ENCODE results near the gene MUCL3. TPM values are rescaled to one million over a fixed set of nuclear protein-coding genes. Genes with fewer than 3 reads are reported as not detected.
"Not testable (repeated sequence)": the region's sequence is repeated elsewhere in the genome, so short reads cannot be mapped to it uniquely, and the experiment has no call there.

Gene MUCL3
- total and polyA plus RNA-seq, 5 experiments from 2014 or later, result not detected

- POLR2A ChIA-PET, result interaction anchor here (0.5 to 2.0 kb wide), 13 partner anchors 7 to 742 kb away, joined by 3 to 11 read pairs (median 4); partner anchors contain the start of genes GTF2H4, SFTA2, TRIM26 and TRIM39
- Mint-ChIP-seq H3K4me3 (peak overlapping the region; percentile 80 to 92 (median 86)), H3K4me1 (peaks cover 10 to 28% (median 21%) of the 10 kb centered on the region in 4 donors), H3K27me3 (peaks cover 0 to 26% (median 14%) of the 10 kb centered on the region in 5 donors), H3K27ac (peak overlapping the region; percentile 64 to 97 (median 90)), H3K36me3 (peaks cover 0 to 2% (median 0%) of the 10 kb centered on the region in 3 donors), H3K9me3 (peaks cover 0 to 17% (median 0%) of the 10 kb centered on the region in 9 donors)
- ATAC-seq, result no peak
- DNase-seq, result no peak
These were observed 14.0 kb downstream of the MUCL3 start for GRCh38 chr6:30954631-30955366.

DNA sequence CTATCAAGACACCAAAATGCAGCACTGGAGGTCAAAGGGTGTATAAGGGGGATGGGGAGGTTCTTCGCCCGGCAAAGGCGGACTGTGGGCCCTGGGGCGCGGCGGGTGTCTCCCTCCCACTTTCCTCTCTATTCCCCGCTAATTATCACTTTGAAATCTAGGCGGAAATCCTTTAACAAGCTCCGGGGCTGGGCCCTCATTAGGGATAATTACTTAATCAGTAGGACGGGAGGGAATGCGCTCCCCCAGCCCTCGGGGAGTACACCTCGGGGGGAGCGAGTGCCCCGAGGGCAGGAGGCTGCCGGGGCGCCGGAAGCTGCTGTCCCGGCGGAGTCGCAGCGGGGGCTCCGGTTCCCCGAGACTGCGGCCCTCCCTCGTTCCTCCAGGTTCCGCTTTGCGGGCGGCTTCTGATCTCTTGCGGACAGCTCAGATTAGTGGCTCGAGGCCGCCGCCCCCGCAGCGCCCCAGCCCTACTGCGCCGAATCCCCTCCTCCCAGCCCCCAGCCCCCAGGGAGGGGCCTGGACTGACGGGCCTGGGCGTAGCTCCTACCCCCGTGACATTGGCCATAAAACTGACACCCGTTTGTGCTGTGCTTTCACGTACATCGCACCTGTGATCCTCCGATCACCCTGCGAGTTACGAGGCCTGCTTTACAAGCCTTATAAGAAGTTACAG, 14.7 kb downstream of the MUCL3 start:
- peaks cover 0 to 24% (median 7%) of the 10 kb centered on the region in 5 donors for H3K27me3 Mint-ChIP-seq

GRCh38 chr6:30957716-30958115, 16.9 kb downstream of the MUCL3 start:
- Mint-ChIP-seq H3K36me3 (no peaks in the 10 kb centered on the region), H3K9me3 (no peaks in the 10 kb centered on the region), H3K4me1 (peaks cover 6 to 30% (median 21%) of the 10 kb centered on the region in 4 donors), H3K27ac (peak overlapping the region in 3 of 10 donors; percentile 35 to 80 (median 41)), H3K27me3 (peaks cover 0 to 18% (median 5%) of the 10 kb centered on the region in 5 donors), H3K4me3 (peak overlapping the region in 2 of 10 donors; percentile 16 to 26)
- POLR2A ChIA-PET, result no interaction called here
- no peak for ATAC-seq
- DNase-seq, result no peak

More for the DNA sequence above, 14.7 kb downstream of the MUCL3 start:
- POLR2A ChIA-PET, result interaction anchor here (0.6 to 2.0 kb wide), 14 partner anchors 8 to 743 kb away, joined by 3 to 11 read pairs (median 4); partner anchors contain the start of genes GTF2H4, SFTA2, TRIM26 and TRIM39
- no peaks in the 10 kb centered on the region for H3K36me3 Mint-ChIP-seq
- ATAC-seq (peak; percentile 90 to 93), DNase-seq (peak; percentile 56 to 88 (median 71))
- H3K9me3 Mint-ChIP-seq, result peaks cover 0 to 10% (median 0%) of the 10 kb centered on the region in 9 donors
- peak overlapping the region; percentile 80 to 97 (median 92) for H3K27ac Mint-ChIP-seq
- H3K4me3 Mint-ChIP-seq, result peak overlapping the region; percentile 80 to 92 (median 86)
- peaks cover 10 to 28% (median 21%) of the 10 kb centered on the region in 4 donors for H3K4me1 Mint-ChIP-seq

DNA sequence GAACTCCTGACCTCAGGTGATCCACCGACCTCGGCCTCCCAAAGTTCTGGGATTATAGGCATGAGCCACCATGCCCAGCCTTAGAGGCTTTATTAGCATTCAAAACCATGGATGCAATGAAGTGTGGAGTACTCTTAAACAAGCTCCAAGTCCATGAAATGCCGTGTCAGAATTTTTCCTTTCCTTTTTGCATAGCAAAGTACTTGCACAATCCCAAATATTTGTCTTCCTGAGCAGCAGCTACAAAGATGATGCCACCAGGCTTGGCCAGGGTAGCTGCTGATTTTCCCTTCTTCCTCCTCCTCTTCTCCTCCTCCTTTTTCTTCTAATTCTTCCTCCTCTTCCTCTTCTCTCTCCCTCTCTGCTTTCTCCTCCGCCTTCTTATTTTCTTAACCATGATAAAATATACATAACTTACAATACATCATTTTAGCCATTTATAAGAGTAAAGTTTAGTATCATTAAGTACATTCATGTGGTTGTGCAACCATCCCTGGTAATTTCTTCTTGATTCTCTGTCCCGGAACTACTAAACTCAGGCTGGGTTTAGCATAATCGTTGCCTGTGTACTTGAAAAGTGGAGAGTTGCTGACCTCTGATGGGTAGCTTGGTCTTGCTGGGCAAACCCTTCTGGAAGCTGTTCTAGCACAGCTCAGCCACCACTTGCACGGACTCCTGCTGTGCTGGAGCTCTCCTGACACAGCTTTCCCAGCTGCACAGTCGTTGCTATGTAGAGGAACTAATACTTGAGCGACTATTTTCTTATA, 20.3 kb downstream of the MUCL3 start:
- H3K27me3 Mint-ChIP-seq, result peaks cover 14 to 27% (median 22%) of the 10 kb centered on the region in 5 donors
- POLR2A ChIA-PET, result no interaction called here
- H3K27ac Mint-ChIP-seq, result peak overlapping the region in 1 of 10 donors; percentile 53

GRCh38 chr6:30962716-30963115, 21.9 kb downstream of the MUCL3 start:
- Mint-ChIP-seq H3K9me3 (no peaks in the 10 kb centered on the region), H3K27ac (no peak overlapping the region), H3K36me3 (no peaks in the 10 kb centered on the region), H3K4me1 (peaks cover 10 to 20% (median 15%) of the 10 kb centered on the region in 4 donors), H3K4me3 (no peak overlapping the region), H3K27me3 (peaks cover 15 to 34% (median 26%) of the 10 kb centered on the region in 5 donors)
- POLR2A ChIA-PET, result no interaction called here
- ATAC-seq (no peak), DNase-seq (no peak)

More for the DNA sequence above, 20.3 kb downstream of the MUCL3 start:
- peaks cover 14 to 25% (median 24%) of the 10 kb centered on the region in 4 donors for H3K4me1 Mint-ChIP-seq
- no peak for ATAC-seq
- H3K36me3 Mint-ChIP-seq, result no peaks in the 10 kb centered on the region
- no peaks in the 10 kb centered on the region for H3K9me3 Mint-ChIP-seq
- no peak overlapping the region for H3K4me3 Mint-ChIP-seq
- DNase-seq, result no peak

DNA sequence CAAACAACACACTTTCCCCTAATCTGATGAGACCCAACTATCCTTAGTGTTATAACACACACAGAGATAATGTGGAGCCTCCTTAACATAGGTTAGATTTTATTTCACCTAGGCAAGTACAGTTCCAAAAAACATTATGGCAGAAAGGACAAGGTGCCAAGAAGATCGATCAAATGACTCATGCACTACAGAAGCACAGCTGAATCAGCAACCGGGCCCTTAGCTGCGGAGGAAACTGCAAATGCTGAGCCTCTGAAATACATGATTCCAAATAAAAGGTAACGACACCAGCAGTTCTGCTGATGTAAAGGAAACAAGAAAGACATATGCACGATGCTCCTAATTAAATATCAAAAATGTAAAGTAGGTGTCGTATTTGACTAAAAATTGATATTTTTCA, 22.9 kb downstream of the MUCL3 start:
- Mint-ChIP-seq H3K4me1 (peaks cover 10 to 16% (median 14%) of the 10 kb centered on the region in 4 donors), H3K4me3 (no peak overlapping the region), H3K27me3 (peaks cover 15 to 30% (median 26%) of the 10 kb centered on the region in 5 donors), H3K36me3 (no peaks in the 10 kb centered on the region), H3K9me3 (no peaks in the 10 kb centered on the region), H3K27ac (no peak overlapping the region)
- no peak for ATAC-seq
- POLR2A ChIA-PET, result no interaction called here
- no peak for DNase-seq

- POLR2A ChIA-PET, result no interaction called here
- Mint-ChIP-seq H3K27me3 (peaks cover 15 to 30% (median 26%) of the 10 kb centered on the region in 5 donors), H3K4me3 (no peak overlapping the region), H3K9me3 (no peaks in the 10 kb centered on the region), H3K4me1 (peaks cover 10 to 17% (median 14%) of the 10 kb centered on the region in 4 donors), H3K36me3 (no peaks in the 10 kb centered on the region), H3K27ac (peak overlapping the region in 1 of 10 donors; percentile 75)
- ATAC-seq (no peak), DNase-seq (no peak)
These were observed 23.3 kb downstream of the MUCL3 start for GRCh38 chr6:30964075-30964474.

- H3K27ac Mint-ChIP-seq, result peak overlapping the region in 2 of 10 donors; percentile 38 to 75
- no peaks in the 10 kb centered on the region for H3K36me3 Mint-ChIP-seq
- POLR2A ChIA-PET, result no interaction called here
- H3K4me3 Mint-ChIP-seq, result no peak overlapping the region
- H3K9me3 Mint-ChIP-seq, result no peaks in the 10 kb centered on the region
- H3K27me3 Mint-ChIP-seq, result peaks cover 15 to 30% (median 26%) of the 10 kb centered on the region in 5 donors
- no peak for DNase-seq
- ATAC-seq, result no peak
- H3K4me1 Mint-ChIP-seq, result peaks cover 10 to 20% (median 14%) of the 10 kb centered on the region in 4 donors
These were observed 24.4 kb downstream of the MUCL3 start for GRCh38 chr6:30965140-30965601.

DNA sequence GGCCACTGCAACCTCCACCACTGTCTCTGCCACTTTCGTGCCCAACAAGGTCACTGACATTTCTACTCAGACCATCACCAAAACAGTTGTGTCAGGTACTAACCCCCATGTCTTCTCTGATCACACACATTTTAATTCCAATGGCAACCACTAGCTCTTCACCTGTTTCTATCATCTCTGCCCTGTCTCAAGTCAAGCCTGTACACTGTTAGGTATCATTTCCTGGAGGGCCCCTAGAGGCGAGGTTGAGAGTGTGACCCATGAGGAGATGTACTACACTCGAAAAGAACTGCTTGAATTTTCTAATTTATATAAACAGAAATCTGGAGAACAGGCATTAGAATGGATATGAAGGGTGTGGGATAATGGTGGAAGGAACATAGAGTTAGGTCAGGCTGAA, 25.4 kb downstream of the MUCL3 start:
- POLR2A ChIA-PET, result no interaction called here
- no peaks in the 10 kb centered on the region for H3K36me3 Mint-ChIP-seq
- H3K4me3 Mint-ChIP-seq, result no peak overlapping the region
- no peaks in the 10 kb centered on the region for H3K9me3 Mint-ChIP-seq
- H3K27ac Mint-ChIP-seq, result peak overlapping the region in 2 of 10 donors; percentile 3 to 51
- peaks cover 15 to 29% (median 23%) of the 10 kb centered on the region in 5 donors for H3K27me3 Mint-ChIP-seq
- ATAC-seq (no peak), DNase-seq (no peak)
- peaks cover 10 to 20% (median 14%) of the 10 kb centered on the region in 4 donors for H3K4me1 Mint-ChIP-seq

GRCh38 chr6:30969171-30969570, 28.4 kb downstream of the MUCL3 start:
- not testable (repeated sequence) for H3K9me3 Mint-ChIP-seq, DNase-seq, H3K4me3 Mint-ChIP-seq, ATAC-seq, H3K36me3 Mint-ChIP-seq, H3K27ac Mint-ChIP-seq
- peaks cover 10 to 15% (median 11%) of the 10 kb centered on the region in 4 donors for H3K4me1 Mint-ChIP-seq
- peaks cover 19 to 42% (median 31%) of the 10 kb centered on the region in 5 donors for H3K27me3 Mint-ChIP-seq
- POLR2A ChIA-PET, result interaction anchor here (0.6 kb wide), 1 partner anchor 1174 kb away, joined by 3 read pairs; no protein-coding TSS in a partner anchor

GRCh38 chr6:30970946-30971345, 30.2 kb downstream of the MUCL3 start:
- Mint-ChIP-seq H3K4me1 (peaks cover 0 to 5% (median 0%) of the 10 kb centered on the region in 4 donors), H3K36me3 (no peaks in the 10 kb centered on the region), H3K4me3 (no peak overlapping the region), H3K27ac (no peak overlapping the region), H3K27me3 (peaks cover 5 to 24% (median 17%) of the 10 kb centered on the region in 5 donors), H3K9me3 (no peaks in the 10 kb centered on the region)
- POLR2A ChIA-PET, result no interaction called here
- ATAC-seq (no peak), DNase-seq (no peak)

GRCh38 chr6:30972816-30973215, 32.0 kb downstream of the MUCL3 start:
- DNase-seq (no peak), ATAC-seq (no peak)
- Mint-ChIP-seq H3K36me3 (no peaks in the 10 kb centered on the region), H3K4me3 (no peak overlapping the region), H3K27ac (no peak overlapping the region), H3K4me1 (peaks cover 0 to 5% (median 0%) of the 10 kb centered on the region in 4 donors), H3K9me3 (no peaks in the 10 kb centered on the region), H3K27me3 (peaks cover 4 to 19% (median 14%) of the 10 kb centered on the region in 5 donors)
- POLR2A ChIA-PET, result interaction anchor here (0.7 kb wide), 1 partner anchor 59 kb away, joined by 4 read pairs; no protein-coding TSS in a partner anchor

All from naive thymus-derived CD8-positive, alpha-beta T cell (primary cell).